K562 (cell line): Measurements from ENCODE around the gene RIPOR1. TPM values are rescaled to one million over a fixed set of nuclear protein-coding genes. Genes with fewer than 3 reads are reported as not detected.

ENCODE experiments used
- AFF1 ChIP-seq, 2 experiments: fragments of 450-650 bp; IDR thresholded peaks; 2 replicates each; pipeline ENCODE4 v1.6.1; 2018; ENCODE audit warnings: mild to moderate bottlenecking in 2 of 2, low read depth in 1 of 2; ENCODE audit not compliant: partially characterized antibody in 2 of 2
- CREB1 ChIP-seq, 2 experiments: sonication (generic) in 1 of 2; formaldehyde crosslinking in 1 of 2; IDR thresholded peaks; 2 replicates each; pipeline versions ENCODE4 v1.6.1 to v1.8.0; 2012 to 2022; ENCODE audit warnings: inconsistent platforms in 1 of 2, mild to moderate bottlenecking in 1 of 2, missing genetic modification reagents in 1 of 2, moderate library complexity in 1 of 2
- DEAF1 ChIP-seq: fragments of 450-650 bp; formaldehyde crosslinking; IDR thresholded peaks from 2 replicates; pipeline ENCODE4 v1.4.0; 2020; ENCODE audit warnings: mild to moderate bottlenecking, moderate library complexity
- ETV1 ChIP-seq: fragments of 450-650 bp; conservative IDR thresholded peaks from 2 replicates; pipeline ENCODE4 v1.6.1; 2016; ENCODE audit warnings: missing genetic modification characterization, control low read depth, low read depth, missing compliant biosample characterization
- MAZ ChIP-seq, 2 experiments: fragments of 450-650 bp in 1 of 2; sonication (generic) in 1 of 2; formaldehyde crosslinking; IDR thresholded peaks in 1 of 2; conservative IDR thresholded peaks in 1 of 2; 2 replicates each; pipeline versions ENCODE4 v1.4.0 to v1.5.0; 2020; ENCODE audit warnings: mild to moderate bottlenecking in 1 of 2, missing genetic modification reagents in 1 of 2
- MTF1 ChIP-seq: fragments of 250-450 bp; sonication (Bioruptor Pico); IDR thresholded peaks from 2 replicates; pipeline ENCODE4 v1.9.0; 2021; ENCODE audit warnings: moderate library complexity, mild to moderate bottlenecking, inconsistent platforms, borderline replicate concordance
- NCOR1 ChIP-seq: fragments of 450-650 bp; IDR thresholded peaks from 2 replicates; pipeline ENCODE4 v1.6.1; 2016; ENCODE audit warnings: mild to moderate bottlenecking, moderate library complexity
- NUFIP1 ChIP-seq: fragments of 450-650 bp; IDR thresholded peaks from 2 replicates; pipeline ENCODE4 v1.6.1; 2018; ENCODE audit not compliant: partially characterized antibody
- PTBP1 ChIP-seq: fragments of 200-400 bp; formaldehyde crosslinking; IDR thresholded peaks from 2 replicates; pipeline ENCODE4 v1.6.1; 2017; ENCODE audit warnings: low read depth, low read length
- TBP ChIP-seq: optimal IDR thresholded peaks from 2 replicates; pipeline ENCODE3; 2011; ENCODE audit warnings: low read depth, low read length, improper control_type of control experiment
- TOE1 ChIP-seq, 2 experiments: fragments of 450-650 bp in 1 of 2; sonication (generic) in 1 of 2; formaldehyde crosslinking in 1 of 2; IDR thresholded peaks; 2 replicates each; pipeline versions ENCODE4 v1.7.1 to v1.8.0; 2016 to 2022; ENCODE audit warnings: borderline replicate concordance in 2 of 2, mild to moderate bottlenecking in 2 of 2, antibody characterized with exemption in 1 of 2, inconsistent platforms in 1 of 2, low read depth in 1 of 2, missing genetic modification reagents in 1 of 2, moderate library complexity in 1 of 2
- VEZF1 ChIP-seq: fragments of 200-800 bp; sonication (Bioruptor generic); IDR thresholded peaks from 2 replicates; pipeline ENCODE4 v1.6.1; 2017; ENCODE audit warnings: missing genetic modification characterization, missing compliant biosample characterization
- ZNF592 ChIP-seq: fragments of 450-650 bp; IDR thresholded peaks from 2 replicates; pipeline ENCODE4 v1.6.1; 2017; ENCODE audit warnings: antibody characterized with exemption, mild to moderate bottlenecking
- ZNF717 ChIP-seq: fragments of 250-450 bp; sonication (Bioruptor Pico); IDR thresholded peaks from 2 replicates; pipeline ENCODE4 v1.5.0; 2021
- polyA plus RNA-seq, 8 experiments: library from polyadenylated mRNA; depleted of rRNA in 4 of 8; stranded (reverse) in 5 of 8; unstranded in 3 of 8; fragments of >200 nt; fragmentation: Nextera tagmentation in 2 of 8; fragmentation: Illumina TruSeq in 1 of 8; extraction: Ambion mirVana in 2 of 8; extraction: Trizol in 1 of 8; gene quantifications; 2 replicates each; pipeline versions ENCODE4 v1.2.1 to v1.2.3, GENCODE V29; 2011 to 2014; ENCODE audit warnings: inconsistent platforms in 1 of 8, missing spikeins in 1 of 8
- total RNA-seq, 7 experiments: library from RNA; depleted of rRNA in 6 of 7; stranded (reverse); fragments of >200 nt in 6 of 7; fragmentation: Illumina TruSeq in 2 of 7; extraction: Trizol in 2 of 7; gene quantifications; 2 replicates each; pipeline versions ENCODE4 v1.2.1 to v1.2.3, GENCODE V29; 2011 to 2021; ENCODE audit warnings: low replicate concordance in 1 of 7

The RIPOR1 gene
- total and polyA plus RNA-seq, 9 of the 15 experiments (the other 6 are each of a cell fraction or from before 2014, with no cell fraction given): 0.36 to 31.1 (median 3.0) TPM

GRCh38 chr16:67562918-67563707 is 34.5 kb downstream of the RIPOR1 start (continued):
- TF ChIP-seq MAZ (CRISPR knock-in tag; conservative IDR thresholded peaks at IDR 0.05 in 1 of 2, IDR thresholded peaks at IDR 0.05 in 1 of 2) (peak; percentile 84 to 89), ZNF592 (no peak), NCOR1 (no peak), NUFIP1 (no peak), TOE1 (IDR thresholded peaks at IDR 0.05; ENCODE audit: borderline replicate concordance) (no peak), TOE1 (CRISPR knock-in tag; IDR thresholded peaks at IDR 0.05; ENCODE audit: borderline replicate concordance, low read depth) (no peak; the same call in 1 of the 2 replicates), CREB1 (IDR thresholded peaks at IDR 0.05) (peak; percentile 43), CREB1 (CRISPR knock-in tag; IDR thresholded peaks at IDR 0.05) (peak; percentile 82; the same call in 1 of the 2 replicates), DEAF1 (CRISPR knock-in tag) (no peak), ZNF717 (CRISPR knock-in tag) (no peak), VEZF1 (CRISPR knock-in tag) (no peak), AFF1 (IDR thresholded peaks at IDR 0.05; ENCODE audit: low read depth in 1 of 2, partially characterized antibody in 2 of 2) (no peak), PTBP1 (no peak), MTF1 (no peak), TBP (peak; percentile 32), ETV1 (tag) (no peak)
